Endothelial cell of hepatic sinusoid (primary cell): ENCODE data around the gene IVL.

ENCODE experiments used
- in situ Hi-C: cut with HindIII; loops from 2 replicates; pipeline ENCODE4 v1.10.0; 2017; ENCODE audit warnings: low sequenced_read_pairs

IVL gene

GRCh38 chr1:152946248-152946647, 37.9 kb downstream of the IVL start:
- in situ Hi-C loops: no loop called here

DNA sequence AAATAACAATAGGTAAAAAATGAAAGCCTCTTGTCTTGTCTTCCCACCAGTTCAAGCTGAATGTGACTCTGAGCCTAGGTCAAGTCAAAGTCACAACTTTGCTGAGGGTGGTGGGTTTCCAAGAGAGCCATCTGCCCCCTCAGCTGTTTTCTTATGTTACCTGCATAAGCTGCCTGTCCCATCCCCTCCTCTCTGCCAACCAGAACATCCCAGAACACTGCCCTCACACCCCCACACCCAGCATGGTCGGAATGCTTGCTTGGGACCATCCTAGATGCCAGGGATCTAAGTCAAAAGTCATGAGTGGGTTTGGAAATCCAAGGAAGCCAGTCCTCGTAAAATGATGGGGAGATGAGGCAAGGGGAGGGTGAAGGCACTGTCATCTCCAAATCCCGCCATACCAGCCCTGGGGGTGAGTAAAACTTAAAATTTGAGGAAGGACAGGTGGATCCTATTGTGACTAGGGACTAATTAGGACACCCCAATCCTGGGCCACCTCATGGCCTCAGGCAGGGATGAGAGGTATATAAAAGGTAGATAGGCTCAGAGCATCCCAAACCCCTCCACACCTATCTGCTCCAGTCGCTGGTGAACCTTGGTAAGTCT, 38.4 kb downstream of the IVL start, which contains the start of gene SPRR5:
SPRR5 (plus strand) TSS at position 556 of the 606 bp plus-strand sequence. CDS start 1,349 bp downstream, outside the sequence.
- in situ Hi-C loops: no loop called here

GRCh38 chr1:152951711-152952110, 43.4 kb downstream of the IVL start:
- in situ Hi-C loops: no loop called here

DNA sequence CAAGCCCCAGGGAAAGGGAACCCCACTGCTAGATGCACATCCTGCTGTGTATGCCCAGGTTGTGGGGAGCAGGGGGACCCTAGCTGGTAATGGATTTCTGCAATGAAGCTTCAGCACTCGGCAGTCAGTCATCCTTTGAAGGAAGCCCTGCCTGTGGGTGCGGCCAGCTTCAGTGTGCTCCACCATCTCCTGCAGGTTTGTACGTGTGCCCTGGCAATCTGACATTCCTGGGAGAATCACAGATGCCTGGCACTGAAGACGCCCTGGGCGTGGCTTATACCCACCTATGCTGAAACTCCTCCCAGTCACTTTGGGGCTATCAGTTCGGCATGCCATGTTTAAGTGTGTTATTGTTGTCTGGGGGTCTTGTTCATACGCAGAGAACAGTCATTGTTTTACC, 45.4 kb downstream of the IVL start:
- in situ Hi-C loops: no loop called here

GRCh38 chr1:152954436-152954835, 46.1 kb downstream of the IVL start:
- in situ Hi-C loops: no loop called here

DNA sequence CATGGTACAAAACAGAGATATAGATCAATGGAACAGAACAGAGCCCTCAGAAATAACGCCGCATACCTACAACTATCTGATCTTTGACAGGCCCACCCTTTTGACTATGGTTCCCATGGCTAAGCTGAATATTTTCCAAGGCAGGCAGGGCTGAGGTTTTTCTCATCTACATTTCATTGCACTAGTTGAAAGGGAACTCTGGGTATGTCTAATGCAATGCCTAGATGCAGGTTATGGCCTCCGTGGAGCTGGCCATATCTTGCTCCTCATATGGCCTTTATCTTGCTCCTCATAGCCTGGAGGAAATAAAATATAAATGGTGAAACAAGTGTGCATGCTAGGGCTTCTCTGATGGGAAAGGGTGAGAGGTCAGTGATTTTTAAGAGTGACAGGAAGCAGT, 49.2 kb downstream of the IVL start:
- in situ Hi-C loops: no loop called here

GRCh38 chr1:152959273-152959672, 50.9 kb downstream of the IVL start:
- in situ Hi-C loops: no loop called here

- in situ Hi-C loops: no loop called here
These were observed 51.6 kb downstream of the IVL start for GRCh38 chr1:152959801-152960451.

GRCh38 chr1:152960452-152961044, 52.2 kb downstream of the IVL start:
- in situ Hi-C loops: no loop called here
